NK-92 (cell line): ENCODE results near the gene FXYD1.
"Not testable (repeated sequence)": the region's sequence is repeated elsewhere in the genome, so short reads cannot be mapped to it uniquely, and the experiment has no call there.

Experiments
- DNase-seq: peaks from one replicate; lab custom pipeline; 2025; ENCODE audit not compliant: unreplicated experiment; lab: John Stamatoyannopoulos, UW

Gene FXYD1

DNA sequence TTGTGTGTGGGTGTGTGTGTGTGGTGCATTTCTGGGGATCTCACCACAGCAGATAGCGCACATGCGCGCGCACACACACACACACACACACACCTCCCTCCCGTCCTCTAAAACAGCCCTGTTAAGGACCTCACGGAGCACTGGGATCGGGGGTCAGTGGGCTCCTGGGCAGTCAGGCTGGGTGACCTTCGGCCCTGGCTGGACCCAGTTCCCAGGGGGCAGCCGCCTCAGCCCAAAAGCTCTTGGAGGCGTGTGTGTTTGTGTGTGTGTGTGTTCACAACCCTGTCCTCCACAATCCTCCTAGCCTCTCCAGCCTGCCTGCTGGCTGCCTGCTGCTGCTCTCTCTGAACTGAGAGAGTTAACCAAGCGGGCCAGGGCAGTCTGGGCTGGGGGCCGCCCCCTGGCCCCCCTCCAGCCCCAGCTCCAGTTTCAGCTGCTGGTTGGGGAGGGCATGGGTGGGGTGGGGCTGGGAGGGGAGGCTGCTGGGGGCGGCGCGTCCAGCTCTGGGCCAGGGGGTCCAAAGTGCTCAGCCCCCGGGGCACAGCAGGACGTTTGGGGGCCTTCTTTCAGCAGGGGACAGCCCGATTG lies at the start of gene FXYD1:
Gene FXYD1, plus strand, starts transcription at position 520 of the 588 bp plus-strand sequence. CDS start 1,256 bp downstream, outside the sequence.
- no peak for DNase-seq

DNA sequence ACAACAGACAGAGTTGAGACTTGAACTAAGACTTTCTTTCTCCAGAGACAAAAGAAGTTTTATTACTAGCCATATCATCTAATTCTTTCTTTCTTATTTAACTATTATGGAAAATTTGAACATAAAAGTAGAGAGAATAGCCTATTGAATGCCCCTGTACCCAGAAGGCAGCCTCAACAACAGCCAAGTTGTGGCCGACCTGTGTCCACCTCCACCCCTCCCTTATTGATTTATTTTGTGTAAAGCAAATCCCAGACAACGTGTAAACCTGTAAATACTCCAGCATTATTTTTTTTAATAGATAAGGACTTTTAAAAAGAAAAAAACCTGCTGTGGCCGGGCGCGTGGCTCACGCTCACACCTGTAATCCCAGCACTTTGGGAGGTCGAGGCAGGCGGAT lies 49.1 kb upstream of the FXYD1 start:
- DNase-seq, result no peak

DNA sequence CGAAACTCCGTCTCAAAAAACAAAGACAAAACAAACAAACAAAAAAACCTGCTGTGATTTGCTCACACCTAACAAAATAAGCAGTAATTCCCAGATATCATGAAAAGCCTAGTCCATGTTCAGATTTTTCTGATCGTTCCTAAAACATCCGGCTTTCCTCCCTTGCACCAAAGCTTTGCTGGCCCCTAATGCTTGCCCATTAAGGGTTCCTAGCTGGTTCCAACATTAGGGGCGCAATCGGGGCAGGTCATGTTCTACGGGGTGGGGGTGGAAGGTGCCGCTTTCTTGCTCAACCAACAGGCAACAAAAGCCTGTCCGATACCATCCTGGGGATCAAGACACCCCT lies 48.5 kb upstream of the FXYD1 start:
- DNase-seq, result no peak

DNA sequence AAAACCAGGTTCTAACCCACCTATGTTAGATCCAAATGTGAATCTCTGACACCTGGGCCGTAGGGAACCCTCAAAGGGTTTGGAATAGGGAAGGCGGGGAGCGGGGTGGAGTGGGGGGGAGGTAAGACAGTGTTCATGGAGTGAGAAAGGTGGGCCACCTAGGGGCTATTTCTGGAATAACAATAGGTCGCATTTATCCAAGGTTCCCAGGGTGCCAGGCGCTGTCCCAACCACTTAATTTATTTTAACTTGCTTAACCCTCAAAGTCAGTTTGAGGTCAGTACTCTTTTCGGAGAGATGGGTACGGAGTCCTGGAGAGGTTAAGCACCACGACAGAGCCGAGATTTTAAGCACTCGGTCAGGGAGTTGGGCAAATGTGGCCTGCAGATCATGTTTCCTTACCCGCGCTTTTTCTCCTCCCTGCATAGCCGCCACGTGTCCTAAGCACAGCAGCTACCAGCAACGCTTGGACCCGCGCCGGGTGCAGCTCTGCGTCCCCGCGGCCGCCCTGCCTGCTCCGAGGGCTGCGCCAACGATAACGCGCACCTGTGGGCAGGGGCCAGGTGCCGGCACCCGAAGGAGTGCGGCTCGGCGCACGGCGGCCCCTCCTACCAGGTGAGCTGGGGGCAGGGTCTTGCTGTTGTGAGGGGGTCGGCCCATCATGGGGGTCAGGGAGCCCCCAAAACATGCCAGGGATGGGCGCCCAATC lies 48.0 kb upstream of the FXYD1 start:
- no peak for DNase-seq

DNA sequence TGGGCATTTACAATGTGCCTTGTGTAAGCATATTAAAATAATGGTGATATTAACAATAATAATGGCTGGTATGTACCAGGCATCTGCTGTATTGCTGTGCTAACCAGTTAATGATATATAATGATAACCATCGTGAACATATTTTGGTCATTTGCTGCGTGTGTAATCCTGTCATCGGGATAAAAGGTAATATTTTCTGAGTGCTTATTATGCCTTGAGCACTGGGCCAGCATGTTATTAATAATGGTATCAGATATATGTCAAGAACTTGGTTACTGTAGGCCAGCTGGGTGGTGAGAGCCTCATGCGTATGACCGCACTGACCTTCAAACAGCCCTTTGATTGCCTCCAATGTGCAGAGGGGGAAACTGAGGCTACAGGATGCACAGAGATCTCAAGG lies 45.2 kb upstream of the FXYD1 start:
- no peak for DNase-seq

DNA sequence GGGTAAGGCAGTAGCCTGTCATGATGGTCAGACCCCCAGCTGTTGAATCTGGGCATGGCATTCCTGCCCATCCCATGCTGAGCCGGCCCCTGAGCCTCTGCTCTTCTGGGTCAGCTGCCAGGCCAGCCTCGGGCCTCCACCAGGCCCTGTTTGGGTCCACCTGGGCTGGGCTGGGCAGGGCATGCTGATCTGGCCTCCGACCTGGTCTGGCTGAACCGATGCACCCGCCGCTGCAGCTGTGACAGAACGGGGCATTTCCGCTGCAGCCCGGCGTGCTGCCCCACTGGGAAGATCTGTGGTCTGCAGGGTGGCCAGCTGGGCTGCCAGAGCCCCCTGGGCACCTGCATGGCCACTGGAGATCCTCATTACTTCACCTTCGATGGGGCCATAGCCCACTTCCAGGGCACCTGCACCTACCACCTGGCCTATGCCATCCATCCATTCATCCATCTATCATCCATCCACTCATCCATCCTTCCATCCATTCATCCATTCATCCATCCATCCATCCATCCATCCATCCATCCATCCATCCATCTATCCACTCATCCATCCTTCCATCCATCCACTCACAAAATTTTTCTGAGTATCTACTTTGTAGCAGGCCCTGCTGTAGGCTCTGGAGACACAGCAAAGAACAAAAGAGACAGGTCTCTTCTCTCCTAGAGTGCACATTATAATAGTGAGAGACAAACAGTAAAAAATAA lies 44.5 kb upstream of the FXYD1 start:
- DNase-seq, result no peak

DNA sequence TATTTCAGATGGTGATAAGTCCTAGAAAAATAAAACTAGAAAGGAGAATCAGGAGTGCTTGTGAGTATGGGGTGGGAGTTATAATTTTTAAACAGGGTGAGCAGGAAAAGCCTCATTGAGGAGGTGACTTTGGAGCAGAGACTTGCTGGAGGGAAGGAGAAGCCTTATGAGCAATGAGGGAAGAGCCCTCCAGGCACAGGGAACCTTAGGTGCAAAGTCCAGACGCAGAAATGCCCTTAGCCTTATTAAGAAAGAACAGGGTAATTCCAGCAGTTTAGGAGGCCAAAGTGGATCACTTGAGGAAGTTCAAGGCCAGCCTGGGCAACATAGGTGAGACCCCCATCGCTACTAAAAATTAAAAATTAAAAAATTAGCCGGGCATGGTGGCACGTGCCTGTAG lies 44.0 kb upstream of the FXYD1 start:
- no peak for DNase-seq

DNA sequence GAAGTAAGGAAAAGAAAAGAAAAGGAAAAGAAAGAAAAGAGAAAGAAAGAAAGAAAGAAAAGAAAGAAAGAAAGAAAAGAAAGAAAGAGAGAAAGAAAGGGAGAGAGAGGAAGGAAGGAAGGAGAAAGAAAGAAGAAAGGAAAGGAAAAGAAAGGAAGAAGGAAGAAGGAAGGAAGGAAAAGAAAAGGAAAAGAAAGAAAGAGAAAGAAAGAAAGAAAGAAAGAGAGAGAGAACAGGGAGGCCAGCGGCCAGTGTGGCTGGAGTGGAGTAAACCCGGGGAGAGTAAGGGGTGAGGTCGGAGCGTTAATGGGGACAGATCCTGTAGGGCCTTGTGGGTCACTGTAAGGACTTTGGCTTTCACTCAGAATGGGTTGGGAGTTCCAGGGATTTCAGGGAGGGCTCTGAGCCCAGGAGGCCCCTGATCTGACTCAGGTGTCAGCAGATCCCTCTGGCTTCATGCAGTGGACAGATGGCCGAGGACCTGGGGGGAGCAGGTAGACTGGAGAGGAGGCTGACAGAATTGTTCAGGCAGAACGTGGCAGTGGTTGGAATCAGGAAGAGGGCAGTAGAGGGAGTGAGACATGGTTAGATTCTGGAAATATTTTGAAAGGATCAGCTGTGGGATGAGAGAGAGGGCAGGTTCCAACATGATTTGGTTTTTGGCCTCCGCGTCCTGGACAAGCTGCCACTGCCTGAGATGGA lies 42.8 kb upstream of the FXYD1 start:
- DNase-seq, result no peak

DNA sequence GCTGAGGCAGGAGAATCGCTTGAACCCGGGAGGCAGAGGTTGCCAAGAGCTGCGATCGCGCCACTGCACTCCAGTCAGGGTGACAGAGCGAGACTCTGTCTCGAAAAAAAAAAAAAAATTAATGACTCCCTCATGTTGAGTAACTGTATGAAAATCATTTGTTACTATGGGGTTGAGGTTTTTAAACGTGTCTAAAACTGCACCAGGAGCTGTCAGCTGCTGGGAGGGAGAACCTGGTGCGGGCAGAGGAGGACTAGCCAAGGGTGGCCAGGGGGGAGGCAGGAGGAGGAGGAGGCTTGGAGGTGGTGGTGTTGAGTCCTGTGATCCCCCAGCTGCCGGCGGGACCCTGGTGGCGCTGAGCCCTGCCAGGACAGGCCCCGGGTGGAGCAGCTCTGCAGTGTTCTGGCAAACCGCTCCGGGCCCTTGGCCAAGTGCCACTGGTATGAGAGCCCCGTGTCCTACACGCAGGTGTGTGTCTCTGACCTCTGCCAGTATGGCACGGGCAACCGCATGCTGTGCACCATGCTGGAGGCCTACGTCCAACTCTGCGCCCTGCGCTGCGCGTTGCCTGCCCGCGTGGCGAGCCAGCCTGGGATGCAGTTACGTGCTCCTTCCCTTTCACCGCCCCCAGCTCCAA lies 40.1 kb upstream of the FXYD1 start:
- no peak for DNase-seq

DNA sequence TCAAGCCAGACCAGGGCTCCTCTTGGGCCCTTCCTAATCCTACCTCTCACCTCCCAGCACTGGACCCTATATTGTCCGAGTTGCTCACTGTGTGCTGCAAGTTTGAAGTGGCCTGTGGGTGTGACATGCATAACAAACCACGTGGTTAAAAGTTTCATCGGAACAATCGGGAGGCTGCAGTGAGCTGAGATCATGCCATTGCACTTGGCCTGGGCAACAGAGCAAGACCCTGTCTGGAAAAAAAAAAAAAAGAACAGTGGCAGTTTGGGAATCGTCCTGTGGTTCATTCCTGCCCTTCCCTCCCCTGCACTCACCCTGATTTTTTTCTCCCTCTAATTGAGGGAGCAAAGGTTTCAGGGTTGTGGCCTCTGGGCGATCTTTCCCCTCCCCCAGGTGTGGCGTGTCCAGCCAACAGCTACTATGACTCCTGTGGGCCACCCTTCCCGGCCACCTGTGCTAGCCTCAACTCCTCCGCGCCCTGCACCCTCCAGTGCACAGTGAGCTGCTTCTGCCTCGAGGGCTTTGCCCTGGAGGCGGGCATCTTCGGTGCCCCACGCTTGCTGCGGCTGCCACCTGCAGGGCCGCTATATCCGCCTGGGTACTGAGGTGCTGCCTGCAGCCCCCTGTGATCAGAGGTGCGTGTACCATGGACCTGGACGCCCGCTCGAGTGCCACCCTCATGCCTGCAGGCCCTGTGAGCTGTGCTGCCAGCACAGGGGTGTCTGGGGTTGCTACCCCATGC lies 39.3 kb upstream of the FXYD1 start:
- DNase-seq, result no peak

DNA sequence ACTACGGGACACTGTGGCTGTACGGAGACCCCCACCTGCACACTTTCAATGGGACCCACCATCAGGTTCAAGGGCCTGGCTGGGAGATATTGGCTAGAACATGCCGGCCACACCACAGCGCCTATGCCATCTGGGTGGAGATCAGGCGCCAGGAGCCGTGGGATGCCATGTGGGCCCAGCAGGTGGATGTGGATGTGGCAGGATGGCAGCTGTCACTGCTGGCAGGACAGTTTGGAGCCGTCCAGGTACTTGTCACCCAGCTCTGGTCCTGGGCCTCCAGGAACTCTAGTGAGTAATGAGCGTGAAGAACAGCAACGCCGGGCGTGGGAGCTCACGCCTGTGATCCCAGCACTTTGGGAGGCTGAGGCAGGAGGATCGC lies 38.7 kb upstream of the FXYD1 start:
- no peak for DNase-seq

DNA sequence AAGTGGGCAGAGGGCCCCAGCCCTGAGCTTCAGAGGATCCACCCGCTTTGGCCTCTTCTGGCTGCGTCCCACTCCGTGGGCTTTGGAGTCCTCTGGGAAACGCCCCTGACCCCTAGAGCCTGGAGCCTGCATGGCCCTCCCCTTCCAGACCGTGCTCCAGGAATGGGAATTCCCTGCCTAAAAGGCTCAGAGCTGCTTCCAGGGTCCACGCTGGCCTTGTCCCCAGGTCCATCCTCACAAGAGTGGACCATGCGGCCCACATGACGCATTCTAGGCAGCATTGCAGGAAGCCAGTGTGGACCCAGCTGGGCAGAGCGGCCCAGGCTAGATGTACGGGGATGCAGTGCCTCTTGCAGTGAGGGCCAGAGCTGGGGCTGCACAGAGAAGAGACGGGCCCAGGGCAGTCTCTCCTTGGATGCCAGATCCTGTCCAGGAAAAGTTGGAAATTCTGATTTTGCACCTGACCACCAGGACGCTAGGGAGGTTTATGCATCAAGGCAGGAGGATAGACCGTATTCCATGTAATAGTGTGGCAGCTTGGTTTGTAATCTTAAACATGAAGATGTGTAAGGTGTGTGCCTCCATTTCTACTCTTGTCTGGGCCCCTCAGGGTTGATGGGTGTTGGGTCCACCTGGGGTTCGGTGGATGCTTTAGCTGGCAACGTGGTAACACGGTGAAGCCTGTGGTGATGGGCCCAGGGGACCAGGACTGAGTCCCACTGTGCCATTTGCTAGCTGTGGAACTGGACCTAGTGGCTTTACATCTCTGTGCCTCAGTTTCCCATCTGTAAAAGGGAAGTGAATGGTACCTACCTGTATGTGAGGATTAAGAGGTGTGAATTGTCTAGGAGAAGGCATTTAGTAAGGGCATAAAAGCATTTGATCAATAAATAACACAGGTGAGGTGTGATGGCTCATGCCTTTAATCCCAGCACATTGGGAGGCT lies 37.8 kb upstream of the FXYD1 start:
- no peak for DNase-seq

DNA sequence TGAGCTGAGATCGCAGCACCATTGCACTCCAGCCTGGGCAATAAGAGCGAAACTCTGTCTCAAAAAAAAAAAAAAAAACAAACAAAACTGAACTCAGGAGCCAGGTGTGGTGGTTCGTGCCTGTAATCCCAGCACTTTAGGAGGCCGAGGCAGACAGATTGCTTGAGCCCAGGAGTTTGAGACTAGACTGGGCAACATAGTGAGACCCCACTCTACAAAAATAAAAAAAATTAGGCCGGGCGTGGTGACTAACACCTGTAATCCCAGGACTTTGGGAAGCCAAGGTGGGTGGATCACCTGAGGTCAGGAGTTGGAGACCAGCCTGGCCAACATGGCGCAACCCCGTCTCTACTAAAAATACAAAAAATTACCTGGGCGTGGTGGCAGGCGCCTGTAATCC lies 36.7 kb upstream of the FXYD1 start:
- DNase-seq, result not testable (repeated sequence)

DNA sequence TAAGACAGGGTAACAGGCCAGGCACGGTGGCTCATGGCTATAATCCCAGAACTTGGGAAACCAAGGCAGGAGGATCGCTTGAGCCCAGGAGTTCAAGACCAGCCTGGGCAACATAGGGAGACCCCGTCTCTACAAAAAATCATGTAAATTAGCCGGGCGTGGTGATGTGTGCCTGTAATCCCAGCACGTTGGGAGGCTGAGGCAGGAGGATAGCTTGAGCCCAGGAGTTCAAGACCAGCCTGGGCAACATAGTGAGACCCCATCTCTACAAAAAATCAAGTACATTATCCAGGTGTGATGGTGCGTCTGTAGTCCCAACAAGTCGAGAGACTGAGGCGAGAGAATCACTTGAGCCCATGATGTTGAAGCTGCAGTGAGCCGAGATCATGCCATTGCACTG lies 35.0 kb upstream of the FXYD1 start:
- not testable (repeated sequence) for DNase-seq

DNA sequence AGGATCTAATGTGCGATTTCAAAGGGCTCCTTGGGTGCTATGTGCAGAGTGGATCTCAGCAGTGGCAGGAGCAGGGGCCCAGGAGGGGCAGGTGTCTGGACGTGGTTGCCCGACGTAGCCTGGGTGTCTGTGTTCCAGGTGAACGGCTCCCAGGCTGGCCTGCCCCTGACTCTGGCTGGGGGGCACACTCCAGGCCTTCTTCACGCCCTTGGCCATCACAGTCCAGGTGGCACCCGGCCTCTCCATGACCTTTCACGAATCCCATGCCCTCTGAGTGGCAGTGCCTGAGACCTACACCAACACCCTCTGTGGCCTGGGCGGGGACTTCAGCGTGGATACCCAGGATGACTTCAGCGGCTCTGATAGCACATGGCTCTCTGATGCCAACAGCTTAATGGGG lies 34.3 kb upstream of the FXYD1 start:
- no peak for DNase-seq

DNA sequence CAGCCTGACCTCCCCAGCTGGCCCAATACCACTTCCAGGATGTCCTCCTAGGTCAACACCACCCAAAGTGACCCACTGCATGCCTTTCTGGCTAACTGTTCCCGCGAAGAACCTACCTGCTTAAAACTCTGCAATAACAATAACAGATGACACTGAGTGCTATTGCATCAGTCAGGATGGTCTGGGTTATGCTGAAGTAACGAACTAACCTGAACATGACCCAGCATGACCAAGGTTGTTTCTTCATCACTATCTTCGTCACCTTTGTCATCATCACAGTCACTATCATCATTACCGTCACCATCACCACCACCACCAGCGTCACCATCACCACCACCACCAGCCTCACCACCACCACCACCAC lies 33.6 kb upstream of the FXYD1 start:
- no peak for DNase-seq

DNA sequence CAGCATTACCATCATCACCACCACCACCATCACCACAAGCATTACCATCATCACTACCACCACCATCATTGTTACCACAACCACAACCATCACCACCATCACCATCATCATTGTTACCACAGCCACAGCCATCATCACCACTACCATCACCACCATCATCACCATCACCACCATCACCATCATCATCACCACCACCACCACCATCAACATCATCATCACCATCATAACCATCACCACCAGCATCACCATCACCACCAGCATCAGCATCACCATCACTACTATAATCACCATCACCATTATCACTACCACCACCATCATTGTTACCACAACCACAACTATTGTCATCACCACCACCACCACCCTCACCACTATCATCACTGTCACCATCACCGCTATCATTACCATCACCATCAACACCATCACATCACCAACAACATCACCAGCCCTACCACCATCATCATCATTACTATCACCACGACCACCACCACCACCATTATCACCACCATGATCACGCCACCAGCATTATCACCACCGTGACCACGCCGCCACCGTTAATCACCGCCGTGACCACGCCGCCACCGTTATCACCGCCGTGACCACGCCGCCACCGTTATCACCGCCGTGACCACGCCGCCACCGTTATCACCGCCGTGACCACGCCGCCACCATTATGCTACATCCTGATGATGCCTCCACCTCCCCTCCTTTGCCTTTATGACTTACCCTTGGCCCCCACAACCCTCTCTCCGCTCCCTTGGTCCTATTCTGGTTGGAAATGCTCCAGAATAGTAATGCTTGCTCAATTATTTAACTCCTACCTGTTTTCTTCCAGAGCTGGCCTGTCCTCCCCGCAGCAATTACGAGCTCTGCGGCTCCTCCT lies 33.0 kb upstream of the FXYD1 start:
- DNase-seq, result no peak

DNA sequence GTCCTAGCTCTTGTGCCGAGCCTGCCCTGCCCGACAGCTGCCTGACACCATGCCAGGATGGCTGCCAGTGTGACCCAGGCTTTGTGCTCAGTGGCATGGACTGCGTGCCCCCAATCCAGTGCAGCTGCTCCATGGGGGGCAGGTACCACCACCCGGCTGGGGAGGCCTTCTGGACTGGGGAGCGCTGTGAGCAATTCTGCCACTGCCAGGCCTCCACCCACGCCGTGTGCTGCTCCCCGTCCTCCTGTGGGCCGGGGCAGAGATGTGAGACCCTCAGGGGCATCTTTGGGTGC lies 32.4 kb upstream of the FXYD1 start:
- no peak for DNase-seq
